HepG2 (cell line): ENCODE data around the gene UBC. TPM values are rescaled to one million over a fixed set of nuclear protein-coding genes. Genes with fewer than 3 reads are reported as not detected.

Experiments
- ARNT2 ChIP-seq: sonication (generic); formaldehyde crosslinking; IDR thresholded peaks from 2 replicates; pipeline ENCODE4 v1.8.0; 2022; ENCODE audit warnings: mild to moderate bottlenecking, low read depth, missing genetic modification reagents, moderate library complexity
- BRCA1 ChIP-seq: sonication (generic); formaldehyde crosslinking; IDR thresholded peaks from 2 replicates; pipeline ENCODE4 v1.4.0; 2020; ENCODE audit warnings: missing genetic modification reagents
- CAMTA2 ChIP-seq: sonication (generic); formaldehyde crosslinking; IDR thresholded peaks from 2 replicates; pipeline ENCODE4 v1.4.0; 2020; ENCODE audit warnings: mild to moderate bottlenecking, missing genetic modification reagents, borderline replicate concordance
- CCDC6 ChIP-seq: sonication (generic); formaldehyde crosslinking; IDR thresholded peaks from 2 replicates; pipeline ENCODE4 v1.8.1; 2022; ENCODE audit warnings: mild to moderate bottlenecking, missing genetic modification reagents, moderate library complexity
- CHD2 ChIP-seq: IDR thresholded peaks from 2 replicates; pipeline ENCODE4 v1.6.1; 2011; ENCODE audit warnings: low read depth, low read length, improper control_type of control experiment
- CHD4 ChIP-seq: fragments of 200-600 bp; sonication (generic); IDR thresholded peaks from 2 replicates; pipeline ENCODE4 v1.7.0; 2017; ENCODE audit warnings: mild to moderate bottlenecking, low read length, borderline replicate concordance
- ETV6 ChIP-seq: sonication (generic); formaldehyde crosslinking; conservative IDR thresholded peaks from 2 replicates; pipeline ENCODE4 v1.4.0; 2020; ENCODE audit warnings: missing genetic modification reagents
- GTF3A ChIP-seq: sonication (generic); formaldehyde crosslinking; conservative IDR thresholded peaks from 2 replicates; pipeline ENCODE4 v1.4.0; 2020; ENCODE audit warnings: mild to moderate bottlenecking, missing genetic modification reagents
- HMG20B ChIP-seq: conservative IDR thresholded peaks from 2 replicates; pipeline ENCODE4 v1.6.1; 2016; ENCODE audit warnings: missing genetic modification reagents, missing compliant biosample characterization
- IRX3 ChIP-seq: sonication (generic); formaldehyde crosslinking; IDR thresholded peaks from 2 replicates; pipeline ENCODE4 v1.8.1; 2023; ENCODE audit warnings: mild to moderate bottlenecking, low read depth, missing genetic modification reagents, borderline replicate concordance
- MYNN ChIP-seq: sonication (generic); formaldehyde crosslinking; IDR thresholded peaks from 2 replicates; pipeline ENCODE4 v1.4.0; 2020; ENCODE audit warnings: mild to moderate bottlenecking, low read depth, missing genetic modification reagents
- NFE2L1 ChIP-seq: sonication (generic); formaldehyde crosslinking; IDR thresholded peaks from 2 replicates; pipeline ENCODE4 v1.4.0; 2020; ENCODE audit warnings: missing genetic modification reagents, mild to moderate bottlenecking, borderline replicate concordance
- NKX3-1 ChIP-seq: sonication (generic); formaldehyde crosslinking; IDR thresholded peaks from 2 replicates; pipeline ENCODE4 v1.5.0; 2020; ENCODE audit warnings: missing genetic modification reagents
- NPAS2 ChIP-seq: sonication (generic); formaldehyde crosslinking; IDR thresholded peaks from 2 replicates; pipeline ENCODE4 v1.8.0; 2022; ENCODE audit warnings: mild to moderate bottlenecking, missing genetic modification reagents, borderline replicate concordance
- PHF8 ChIP-seq: sonication (generic); formaldehyde crosslinking; IDR thresholded peaks from 2 replicates; pipeline ENCODE4 v1.5.0; 2020; ENCODE audit warnings: missing genetic modification reagents
- POLR2A ChIP-seq, 2 experiments: IDR thresholded peaks; 2 replicates each; pipeline ENCODE4 v1.6.1; 2011; ENCODE audit warnings: low read depth in 2 of 2, low read length in 2 of 2, mild to moderate bottlenecking in 1 of 2, moderate library complexity in 1 of 2; ENCODE audit not compliant: insufficient read depth in 1 of 2
- RARA ChIP-seq: IDR thresholded peaks from 2 replicates; pipeline ENCODE4 v1.6.1; 2016; ENCODE audit warnings: missing genetic modification reagents, missing compliant biosample characterization
- RNF2 ChIP-seq: fragments of 450-650 bp; conservative IDR thresholded peaks from 2 replicates; pipeline ENCODE4 v1.6.1; 2016; ENCODE audit warnings: low read depth
- SOX6 ChIP-seq, 2 experiments: fragments of 450-650 bp in 1 of 2; sonication (generic) in 1 of 2; formaldehyde crosslinking in 1 of 2; IDR thresholded peaks; 2 replicates each; pipeline versions ENCODE4 v1.4.0 to v1.6.1; 2017 to 2020; ENCODE audit warnings: antibody characterized with exemption in 1 of 2, mild to moderate bottlenecking in 1 of 2, missing genetic modification reagents in 1 of 2
- ZNF20 ChIP-seq: sonication (generic); formaldehyde crosslinking; IDR thresholded peaks from 2 replicates; pipeline ENCODE4 v1.4.0; 2020; ENCODE audit warnings: mild to moderate bottlenecking, moderate library complexity, missing genetic modification reagents
- ZNF331 ChIP-seq: sonication (generic); formaldehyde crosslinking; IDR thresholded peaks from 2 replicates; pipeline ENCODE4 v1.4.0; 2020; ENCODE audit warnings: missing genetic modification reagents
- ZNF335 ChIP-seq: sonication (generic); formaldehyde crosslinking; IDR thresholded peaks from 2 replicates; pipeline ENCODE4 v1.4.0; 2020; ENCODE audit warnings: missing genetic modification reagents
- ZNF33A ChIP-seq: sonication (generic); formaldehyde crosslinking; IDR thresholded peaks from 2 replicates; pipeline ENCODE4 v1.5.1; 2020; ENCODE audit warnings: missing genetic modification reagents, mild to moderate bottlenecking, moderate library complexity, borderline replicate concordance
- ZNF672 ChIP-seq: sonication (generic); formaldehyde crosslinking; IDR thresholded peaks from 2 replicates; pipeline ENCODE4 v1.8.1; 2022; ENCODE audit warnings: missing genetic modification reagents
- ZNF703 ChIP-seq: sonication (generic); formaldehyde crosslinking; IDR thresholded peaks from 2 replicates; pipeline ENCODE4 v1.5.1; 2020; ENCODE audit warnings: missing genetic modification reagents, mild to moderate bottlenecking, moderate library complexity, borderline replicate concordance
- ZSCAN25 ChIP-seq: sonication (generic); formaldehyde crosslinking; IDR thresholded peaks from 2 replicates; pipeline ENCODE4 v1.8.0; 2022; ENCODE audit warnings: mild to moderate bottlenecking, missing genetic modification reagents
- polyA plus RNA-seq, 8 experiments: library from polyadenylated mRNA; depleted of rRNA in 3 of 8; stranded (reverse) in 7 of 8; unstranded in 1 of 8; fragments of >200 nt; fragmentation: Illumina TruSeq in 4 of 8; extraction: Trizol in 4 of 8; gene quantifications; 2 replicates each; pipeline versions ENCODE4 v1.2.1 to v1.2.3, GENCODE V29; 2011 to 2016; ENCODE audit warnings: low read depth in 4 of 8, missing spikeins in 1 of 8, mixed read lengths in 1 of 8; ENCODE audit not compliant: insufficient read depth in 1 of 8
- total RNA-seq, 5 experiments: library from RNA; depleted of rRNA; stranded (reverse); fragments of >200 nt; fragmentation: Illumina TruSeq; extraction: Trizol; gene quantifications; 2 replicates each; pipeline ENCODE4 v1.2.3, GENCODE V29; 2016; ENCODE audit warnings: low read depth in 1 of 5
- TF ChIP-seq, protein P1 (sequence below): IDR thresholded peaks from 2 replicates; pipeline ENCODE4 v1.4.0; 2020; ENCODE audit warnings: mild to moderate bottlenecking, missing genetic modification reagents
- TF ChIP-seq, protein P2 (sequence below): sonication (generic); formaldehyde crosslinking; IDR thresholded peaks from 2 replicates; pipeline ENCODE4 v1.8.0; 2022; ENCODE audit warnings: missing genetic modification reagents, mild to moderate bottlenecking, moderate library complexity, borderline replicate concordance

Gene UBC
- total and polyA plus RNA-seq, 2 of the 13 experiments (the other 11 are each of a cell fraction or from before 2014, with no cell fraction given), result 805 to 1,432 TPM

DNA sequence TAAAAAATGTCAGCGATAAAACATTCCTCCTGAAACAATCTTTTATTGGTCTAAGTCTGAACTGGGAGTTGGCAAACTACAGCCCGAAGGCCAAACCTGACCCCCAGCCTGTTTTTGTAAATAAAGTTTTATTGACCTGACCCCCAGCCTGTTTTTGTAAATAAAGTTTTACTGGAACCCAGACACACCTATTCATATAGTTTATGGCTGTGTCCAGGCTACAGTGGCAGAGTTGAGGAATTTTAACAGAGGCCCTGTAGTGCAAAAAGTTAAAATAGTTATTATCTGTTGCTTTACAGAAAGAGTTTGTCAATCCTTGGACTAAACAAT lies 38.7 kb downstream of the UBC start (continued):
- TF ChIP-seq, protein P1, sequence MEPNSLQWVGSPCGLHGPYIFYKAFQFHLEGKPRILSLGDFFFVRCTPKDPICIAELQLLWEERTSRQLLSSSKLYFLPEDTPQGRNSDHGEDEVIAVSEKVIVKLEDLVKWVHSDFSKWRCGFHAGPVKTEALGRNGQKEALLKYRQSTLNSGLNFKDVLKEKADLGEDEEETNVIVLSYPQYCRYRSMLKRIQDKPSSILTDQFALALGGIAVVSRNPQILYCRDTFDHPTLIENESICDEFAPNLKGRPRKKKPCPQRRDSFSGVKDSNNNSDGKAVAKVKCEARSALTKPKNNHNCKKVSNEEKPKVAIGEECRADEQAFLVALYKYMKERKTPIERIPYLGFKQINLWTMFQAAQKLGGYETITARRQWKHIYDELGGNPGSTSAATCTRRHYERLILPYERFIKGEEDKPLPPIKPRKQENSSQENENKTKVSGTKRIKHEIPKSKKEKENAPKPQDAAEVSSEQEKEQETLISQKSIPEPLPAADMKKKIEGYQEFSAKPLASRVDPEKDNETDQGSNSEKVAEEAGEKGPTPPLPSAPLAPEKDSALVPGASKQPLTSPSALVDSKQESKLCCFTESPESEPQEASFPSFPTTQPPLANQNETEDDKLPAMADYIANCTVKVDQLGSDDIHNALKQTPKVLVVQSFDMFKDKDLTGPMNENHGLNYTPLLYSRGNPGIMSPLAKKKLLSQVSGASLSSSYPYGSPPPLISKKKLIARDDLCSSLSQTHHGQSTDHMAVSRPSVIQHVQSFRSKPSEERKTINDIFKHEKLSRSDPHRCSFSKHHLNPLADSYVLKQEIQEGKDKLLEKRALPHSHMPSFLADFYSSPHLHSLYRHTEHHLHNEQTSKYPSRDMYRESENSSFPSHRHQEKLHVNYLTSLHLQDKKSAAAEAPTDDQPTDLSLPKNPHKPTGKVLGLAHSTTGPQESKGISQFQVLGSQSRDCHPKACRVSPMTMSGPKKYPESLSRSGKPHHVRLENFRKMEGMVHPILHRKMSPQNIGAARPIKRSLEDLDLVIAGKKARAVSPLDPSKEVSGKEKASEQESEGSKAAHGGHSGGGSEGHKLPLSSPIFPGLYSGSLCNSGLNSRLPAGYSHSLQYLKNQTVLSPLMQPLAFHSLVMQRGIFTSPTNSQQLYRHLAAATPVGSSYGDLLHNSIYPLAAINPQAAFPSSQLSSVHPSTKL (CRISPR knock-in tag), result peak; percentile 66; the same call in 1 of the 2 replicates
- TF ChIP-seq POLR2A (IDR thresholded peaks at IDR 0.05; ENCODE audit: insufficient read depth in 1 of 2, low read depth in 2 of 2, low read length in 2 of 2) (no peak), ZNF33A (no peak), CHD4 (no peak), ZNF335 (CRISPR knock-in tag) (no peak), MYNN (CRISPR knock-in tag) (no peak), RARA (CRISPR knock-in tag) (peak; percentile 64), BRCA1 (CRISPR knock-in tag) (no peak), CCDC6 (CRISPR knock-in tag) (no peak), SOX6 (IDR thresholded peaks at IDR 0.05) (no peak), SOX6 (CRISPR knock-in tag; IDR thresholded peaks at IDR 0.05) (peak; percentile 35; the same call in 1 of the 2 replicates), RNF2 (no peak), ZSCAN25 (CRISPR knock-in tag) (no peak), GTF3A (CRISPR knock-in tag) (no peak), IRX3 (CRISPR knock-in tag) (no peak), ZNF20 (CRISPR knock-in tag) (no peak), ZNF672 (no peak), ARNT2 (no peak), ZNF331 (CRISPR knock-in tag) (no peak), CHD2 (no peak), ZNF703 (CRISPR knock-in tag) (no peak), NPAS2 (CRISPR knock-in tag) (no peak), ETV6 (CRISPR knock-in tag) (no peak), HMG20B (CRISPR knock-in tag) (no peak), PHF8 (CRISPR knock-in tag) (no peak), NKX3-1 (no peak), CAMTA2 (CRISPR knock-in tag) (no peak), NFE2L1 (CRISPR knock-in tag) (no peak)
- TF ChIP-seq, protein P2, sequence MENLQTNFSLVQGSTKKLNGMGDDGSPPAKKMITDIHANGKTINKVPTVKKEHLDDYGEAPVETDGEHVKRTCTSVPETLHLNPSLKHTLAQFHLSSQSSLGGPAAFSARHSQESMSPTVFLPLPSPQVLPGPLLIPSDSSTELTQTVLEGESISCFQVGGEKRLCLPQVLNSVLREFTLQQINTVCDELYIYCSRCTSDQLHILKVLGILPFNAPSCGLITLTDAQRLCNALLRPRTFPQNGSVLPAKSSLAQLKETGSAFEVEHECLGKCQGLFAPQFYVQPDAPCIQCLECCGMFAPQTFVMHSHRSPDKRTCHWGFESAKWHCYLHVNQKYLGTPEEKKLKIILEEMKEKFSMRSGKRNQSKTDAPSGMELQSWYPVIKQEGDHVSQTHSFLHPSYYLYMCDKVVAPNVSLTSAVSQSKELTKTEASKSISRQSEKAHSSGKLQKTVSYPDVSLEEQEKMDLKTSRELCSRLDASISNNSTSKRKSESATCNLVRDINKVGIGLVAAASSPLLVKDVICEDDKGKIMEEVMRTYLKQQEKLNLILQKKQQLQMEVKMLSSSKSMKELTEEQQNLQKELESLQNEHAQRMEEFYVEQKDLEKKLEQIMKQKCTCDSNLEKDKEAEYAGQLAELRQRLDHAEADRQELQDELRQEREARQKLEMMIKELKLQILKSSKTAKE (CRISPR knock-in tag), result 0 out of 2 replicates have a peak, but pooled peaks have one; percentile 8
